ACC112 (cell line): ENCODE measurements around the gene TVP23C.

Source experiments
- H2AFZ ChIP-seq: fragments of 200-600 bp; sonication (generic); one replicate; pipeline ENCODE4 v1.6.0; 2017; ENCODE audit warnings: antibody characterized with exemption, low read length; ENCODE audit not compliant: unreplicated experiment
- H3K27ac ChIP-seq: fragments of 200-600 bp; sonication (generic); 2 replicates; pipeline ENCODE4 v1.5.1; 2014; ENCODE audit warnings: low read depth, mild to moderate bottlenecking, antibody characterized with exemption, low read length, moderate library complexity
- H3K27me3 ChIP-seq: fragments of 200-600 bp; sonication (generic); 2 replicates; pipeline ENCODE4 v1.6.1; 2014; ENCODE audit warnings: mild to moderate bottlenecking, antibody characterized with exemption, low read length, moderate library complexity, mixed read lengths; ENCODE audit not compliant: insufficient read depth
- H3K36me3 ChIP-seq: fragments of 200-600 bp; sonication (generic); 2 replicates; pipeline ENCODE4 v1.6.1; 2016; ENCODE audit warnings: mild to moderate bottlenecking, antibody characterized with exemption, low read length, moderate library complexity, mixed read lengths; ENCODE audit not compliant: insufficient read depth
- H3K4me1 ChIP-seq: fragments of 200-600 bp; sonication (generic); one replicate; pipeline ENCODE4 v1.6.1; 2016; ENCODE audit warnings: low read length, mixed read lengths; ENCODE audit not compliant: insufficient read depth, unreplicated experiment, control insufficient read depth
- H3K4me3 ChIP-seq: fragments of 200-600 bp; sonication (generic); 2 replicates; pipeline ENCODE4 v1.5.1; 2014; ENCODE audit warnings: mild to moderate bottlenecking, low read depth, low read length
- H3K79me2 ChIP-seq: fragments of 200-600 bp; sonication (generic); one replicate; pipeline ENCODE4 v1.6.0; 2016; ENCODE audit warnings: low read length; ENCODE audit not compliant: control insufficient read depth, unreplicated experiment, insufficient read depth

TVP23C gene

GRCh38 chr17:15478845-15479244, 84.4 kb downstream of the TVP23C start:
- Histone ChIP-seq H3K36me3 (peaks cover 6% of the 10 kb centered on the region; the same call in 1 of the 2 replicates), H3K4me3 (no peak overlapping the region), H2AFZ (no peak overlapping the region), H3K27ac (no peak overlapping the region), H3K27me3 (no peaks in the 10 kb centered on the region), H3K4me1 (peaks cover 24% of the 10 kb centered on the region), H3K79me2 (no peaks in the 10 kb centered on the region)

- no peak overlapping the region for H2AFZ ChIP-seq
- H3K27ac ChIP-seq = no peak overlapping the region
- H3K27me3 ChIP-seq = no peaks in the 10 kb centered on the region
- H3K4me1 ChIP-seq = peaks cover 24% of the 10 kb centered on the region
- no peak overlapping the region for H3K4me3 ChIP-seq
- no peaks in the 10 kb centered on the region for H3K79me2 ChIP-seq
- H3K36me3 ChIP-seq = peaks cover 9% of the 10 kb centered on the region
These were observed 87.5 kb downstream of the TVP23C start for GRCh38 chr17:15475631-15476354.

- Histone ChIP-seq H3K4me3 (no peak overlapping the region), H3K36me3 (peaks cover 9% of the 10 kb centered on the region), H3K79me2 (no peaks in the 10 kb centered on the region), H2AFZ (no peak overlapping the region), H3K4me1 (peaks cover 11% of the 10 kb centered on the region), H3K27me3 (no peaks in the 10 kb centered on the region), H3K27ac (no peak overlapping the region)
These were observed 90.4 kb downstream of the TVP23C start for GRCh38 chr17:15472891-15473290.

- Histone ChIP-seq H3K27ac (no peak overlapping the region), H3K4me3 (no peak overlapping the region)
These were observed 92.7 kb downstream of the TVP23C start for GRCh38 chr17:15470536-15470935.

GRCh38 chr17:15469260-15469659, 94.0 kb downstream of the TVP23C start:
- no peak overlapping the region for H3K4me3 ChIP-seq
- H3K79me2 ChIP-seq = no peaks in the 10 kb centered on the region
- no peaks in the 10 kb centered on the region for H3K4me1 ChIP-seq
- no peaks in the 10 kb centered on the region for H3K27me3 ChIP-seq
- no peak overlapping the region for H2AFZ ChIP-seq
- peaks cover 6% of the 10 kb centered on the region for H3K36me3 ChIP-seq
- no peak overlapping the region for H3K27ac ChIP-seq

More at GRCh38 chr17:15470536-15470935, 92.7 kb downstream of the TVP23C start:
- H3K4me1 ChIP-seq = peaks cover 5% of the 10 kb centered on the region
- H3K27me3 ChIP-seq = no peaks in the 10 kb centered on the region
- no peaks in the 10 kb centered on the region for H3K79me2 ChIP-seq
- H2AFZ ChIP-seq = no peak overlapping the region
- H3K36me3 ChIP-seq = peaks cover 9% of the 10 kb centered on the region

GRCh38 chr17:15468126-15468525, 95.2 kb downstream of the TVP23C start:
- Histone ChIP-seq H3K4me3 (no peak overlapping the region), H3K4me1 (peaks cover 5% of the 10 kb centered on the region), H3K79me2 (no peaks in the 10 kb centered on the region), H2AFZ (no peak overlapping the region), H3K36me3 (peaks cover 2% of the 10 kb centered on the region; the same call in 1 of the 2 replicates), H3K27ac (no peak overlapping the region), H3K27me3 (no peaks in the 10 kb centered on the region)

GRCh38 chr17:15467592-15467991, 95.7 kb downstream of the TVP23C start, which contains the start of gene CDRT4:
CDRT4 (minus strand) TSS chr17:15467621; CDS start chr17:15440238, 27,383 bp downstream.
- Histone ChIP-seq H3K36me3 (peaks cover 2% of the 10 kb centered on the region; the same call in 1 of the 2 replicates), H3K4me1 (peaks cover 7% of the 10 kb centered on the region), H2AFZ (no peak within 1 kb of the TSS), H3K79me2 (no peaks in the 10 kb centered on the region), H3K27me3 (no peaks in the 10 kb centered on the region), H3K4me3 (no peak within 1 kb of the TSS), H3K27ac (no peak within 1 kb of the TSS)

GRCh38 chr17:15466131-15466530, 97.2 kb downstream of the TVP23C start:
- no peak overlapping the region for H3K4me3 ChIP-seq
- no peak overlapping the region for H3K27ac ChIP-seq
- peaks cover 7% of the 10 kb centered on the region for H3K4me1 ChIP-seq
- no peaks in the 10 kb centered on the region for H3K36me3 ChIP-seq
- H3K27me3 ChIP-seq = no peaks in the 10 kb centered on the region
- no peak overlapping the region for H2AFZ ChIP-seq
- no peaks in the 10 kb centered on the region for H3K79me2 ChIP-seq

GRCh38 chr17:15465045-15465701, 98.1 kb downstream of the TVP23C start:
- peaks cover 7% of the 10 kb centered on the region for H3K4me1 ChIP-seq
- no peak overlapping the region for H2AFZ ChIP-seq
- no peak overlapping the region for H3K4me3 ChIP-seq
- H3K27me3 ChIP-seq = no peaks in the 10 kb centered on the region
- H3K36me3 ChIP-seq = no peaks in the 10 kb centered on the region
- no peaks in the 10 kb centered on the region for H3K79me2 ChIP-seq
- no peak overlapping the region for H3K27ac ChIP-seq

- Histone ChIP-seq H3K79me2 (no peaks in the 10 kb centered on the region), H3K36me3 (no peaks in the 10 kb centered on the region), H2AFZ (no peak overlapping the region), H3K4me1 (peaks cover 7% of the 10 kb centered on the region), H3K4me3 (no peak overlapping the region), H3K27ac (no peak overlapping the region), H3K27me3 (no peaks in the 10 kb centered on the region)
These were observed 98.9 kb downstream of the TVP23C start for GRCh38 chr17:15464231-15464985.
